CD4-positive, CD25-positive, alpha-beta regulatory T cell (primary cell): ENCODE measurements around the gene GCSH. TPM values are rescaled to one million over a fixed set of nuclear protein-coding genes. Genes with fewer than 3 reads are reported as not detected.
A peak's percentile ranks its signal among the peaks of the same experiment; 100 is the strongest.

Experiments
- ATAC-seq, 2 donors: fragments of 150-1000 bp; cut with Tn5 transposase; one replicate each; pipeline ENCODE4 v1.10.0; 2021; ENCODE audit warnings: low read depth in 2 of 2, moderate number of reproducible peaks in 2 of 2, moderate library complexity in 1 of 2
- DNase-seq, 3 donors: peaks; one replicate each; pipeline versions ENCODE4 v3.0.0 to v3.0.0-alpha.2; 2012 to 2022; ENCODE audit warnings: mixed read lengths in 1 of 3
- H3K27ac ChIP-seq: one replicate; pipeline ENCODE4 v1.7.0; 2013; ENCODE audit warnings: mild to moderate bottlenecking, low read length; ENCODE audit not compliant: insufficient read depth, poor library complexity, severe bottlenecking
- H3K27me3 ChIP-seq: one replicate; pipeline ENCODE4 v1.7.0; 2013; ENCODE audit warnings: low read length; ENCODE audit not compliant: control insufficient read depth, insufficient read depth
- H3K36me3 ChIP-seq: one replicate; pipeline ENCODE4 v1.7.0; 2013; ENCODE audit warnings: mild to moderate bottlenecking, low read length, moderate library complexity; ENCODE audit not compliant: control insufficient read depth, insufficient read depth
- H3K4me1 ChIP-seq: 2 replicates; pipeline ENCODE4 v1.7.0; 2013; ENCODE audit warnings: mild to moderate bottlenecking, low read length; ENCODE audit not compliant: insufficient read depth, control insufficient read depth, poor library complexity, severe bottlenecking
- H3K4me3 ChIP-seq: one replicate; pipeline ENCODE4 v1.7.0; 2013; ENCODE audit warnings: low read depth, mild to moderate bottlenecking, low read length, moderate library complexity
- H3K9me3 ChIP-seq, 2 experiments: 1 replicate in 1 of 2; 2 replicates in 1 of 2; pipeline ENCODE4 v1.7.0; 2013; ENCODE audit warnings: low read length in 2 of 2, mild to moderate bottlenecking in 1 of 2, moderate library complexity in 1 of 2; ENCODE audit not compliant: control insufficient read depth in 2 of 2
- H3K27ac Mint-ChIP-seq, 3 donors: one replicate each; pipeline ENCODE4 v1.8.0; 2020 to 2022; ENCODE audit warnings: mild to moderate bottlenecking in 3 of 3, mixed read lengths in 3 of 3, moderate library complexity in 2 of 3
- H3K27me3 Mint-ChIP-seq: one replicate; pipeline ENCODE4 v1.8.0; 2022; ENCODE audit warnings: mild to moderate bottlenecking, mixed read lengths
- H3K36me3 Mint-ChIP-seq: one replicate; pipeline ENCODE4 v1.8.0; 2020; ENCODE audit warnings: mixed read lengths
- H3K4me1 Mint-ChIP-seq, 4 donors: one replicate each; pipeline ENCODE4 v1.8.0; 2020 to 2022; ENCODE audit warnings: mixed read lengths in 4 of 4, mild to moderate bottlenecking in 1 of 4
- H3K4me3 Mint-ChIP-seq, 4 donors: one replicate each; pipeline ENCODE4 v1.8.0; 2020 to 2022; ENCODE audit warnings: mild to moderate bottlenecking in 4 of 4, mixed read lengths in 4 of 4, moderate library complexity in 3 of 4
- H3K9me3 Mint-ChIP-seq, 7 donors: one replicate each; pipeline ENCODE4 v1.8.0; 2020 to 2022; ENCODE audit warnings: mixed read lengths in 7 of 7, mild to moderate bottlenecking in 3 of 7, moderate library complexity in 2 of 7
- polyA plus RNA-seq, 4 donors: library from polyadenylated mRNA; unstranded; fragments of 300-500 nt; fragmentation: Illumina TruSeq; gene quantifications; one replicate each; pipeline ENCODE4 v1.2.3, GENCODE V29; 2021
- total RNA-seq: library from RNA; stranded (reverse); gene quantifications from one replicate; pipeline ENCODE4 v1.2.3, GENCODE V29; 2022

The GCSH gene
- total and polyA plus RNA-seq, 5 donors from 2014 or later, result 3.4 to 8.2 (median 6.3) TPM

DNA sequence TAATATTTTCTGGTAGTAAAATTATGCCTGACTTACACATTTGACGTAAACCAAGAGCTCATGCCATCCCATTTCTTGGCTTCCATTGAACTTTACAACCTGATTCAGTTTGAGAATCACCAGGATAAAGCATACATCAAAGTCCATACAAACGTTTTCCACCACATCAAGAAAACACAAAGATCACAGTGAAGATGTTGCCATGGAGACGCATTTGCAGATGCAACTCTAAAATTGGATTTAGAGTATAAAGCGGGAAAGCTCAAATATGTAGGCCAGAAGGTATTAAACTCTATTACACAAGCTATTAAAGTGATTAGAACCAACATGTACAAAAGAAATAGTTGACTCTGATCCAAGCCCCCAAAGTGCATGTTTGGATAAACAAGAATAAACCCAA lies 29.5 kb downstream of the GCSH start:
- DNase-seq (no peak), ATAC-seq (no peak)
- H3K9me3 Mint-ChIP-seq, result peaks cover 0 to 1% (median 0%) of the 10 kb centered on the region in 7 donors
- peaks cover under 1% of the 10 kb centered on the region for H3K27me3 ChIP-seq
- H3K4me1 Mint-ChIP-seq, result peaks cover 0 to 10% (median 0%) of the 10 kb centered on the region in 4 donors
- H3K4me3 Mint-ChIP-seq, result no peak overlapping the region
- H3K36me3 ChIP-seq, result no peaks in the 10 kb centered on the region
- no peak overlapping the region for H3K4me3 ChIP-seq
- H3K27ac ChIP-seq, result no peak overlapping the region
- H3K27ac Mint-ChIP-seq, result no peak overlapping the region
- H3K36me3 Mint-ChIP-seq, result no peaks in the 10 kb centered on the region
- peaks cover 13% of the 10 kb centered on the region for H3K27me3 Mint-ChIP-seq
- no peaks in the 10 kb centered on the region for H3K4me1 ChIP-seq
- no peaks in the 10 kb centered on the region for H3K9me3 ChIP-seq

DNA sequence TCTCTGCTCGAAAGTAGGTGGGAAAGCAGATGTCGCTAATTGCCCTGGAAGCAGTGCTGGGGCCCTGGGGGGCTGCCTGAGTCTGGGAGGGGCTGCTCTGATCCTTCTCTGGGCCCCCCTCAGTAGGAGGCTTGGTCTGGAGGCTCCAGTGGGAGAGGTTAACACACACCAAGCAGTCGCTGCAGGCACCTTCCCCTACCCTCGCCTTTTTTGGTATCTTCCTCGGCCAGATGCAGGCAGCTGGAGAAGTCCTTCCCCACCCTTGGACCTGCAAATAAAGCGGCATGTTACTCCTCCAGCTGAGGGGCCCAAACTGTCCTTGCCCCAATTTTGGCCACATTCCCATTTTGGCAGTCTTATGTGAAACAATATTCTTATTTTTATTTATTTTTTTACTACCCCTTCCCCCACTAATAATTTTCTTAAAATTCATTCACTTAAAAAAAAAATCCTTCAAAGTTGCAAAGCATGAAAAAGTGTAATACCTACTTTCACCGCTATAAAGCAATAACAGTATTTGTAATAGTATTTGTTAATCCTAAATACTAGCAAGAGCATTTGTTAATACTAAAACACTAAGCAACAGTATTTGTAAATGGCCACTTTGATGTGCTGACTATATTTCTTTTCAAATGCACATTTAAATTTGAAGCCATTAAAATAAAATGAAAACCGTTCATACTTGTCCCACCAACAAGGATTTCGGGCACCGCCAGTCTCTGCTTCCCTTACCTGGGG lies 34.2 kb downstream of the GCSH start:
- Mint-ChIP-seq H3K36me3 (no peaks in the 10 kb centered on the region), H3K4me3 (no peak overlapping the region), H3K4me1 (peaks cover 0 to 8% (median 0%) of the 10 kb centered on the region in 4 donors), H3K9me3 (peaks cover 0 to 2% (median 0%) of the 10 kb centered on the region in 7 donors), H3K27ac (no peak overlapping the region), H3K27me3 (peaks cover 9% of the 10 kb centered on the region)
- Histone ChIP-seq H3K27me3 (no peaks in the 10 kb centered on the region), H3K4me1 (no peaks in the 10 kb centered on the region), H3K4me3 (no peak overlapping the region), H3K9me3 (no peaks in the 10 kb centered on the region), H3K27ac (no peak overlapping the region), H3K36me3 (no peaks in the 10 kb centered on the region)
- ATAC-seq, result no peak
- no peak for DNase-seq

DNA sequence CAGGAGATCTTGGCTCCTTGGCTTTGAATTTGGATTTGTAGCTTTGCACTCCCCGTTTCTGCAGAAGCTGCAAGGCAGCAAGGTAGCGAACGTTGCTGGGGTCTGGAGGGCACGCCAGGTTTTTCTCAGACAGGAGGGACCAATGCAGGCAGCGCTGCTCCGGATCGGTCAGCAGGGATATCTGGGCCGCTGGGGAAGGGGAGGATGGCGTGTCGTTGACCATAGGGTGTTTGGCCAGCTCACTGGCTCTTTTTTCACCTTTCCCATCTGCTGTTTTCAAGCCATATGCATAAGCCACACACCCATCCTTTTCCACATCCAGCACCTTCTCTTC lies 34.9 kb downstream of the GCSH start:
- H3K4me1 ChIP-seq, result no peaks in the 10 kb centered on the region
- no peak overlapping the region for H3K27ac ChIP-seq
- Mint-ChIP-seq H3K27ac (no peak overlapping the region), H3K27me3 (peaks cover 8% of the 10 kb centered on the region), H3K36me3 (no peaks in the 10 kb centered on the region), H3K4me1 (peaks cover 0 to under 1% (median 0%) of the 10 kb centered on the region in 4 donors), H3K9me3 (peaks cover 0 to 2% (median 0%) of the 10 kb centered on the region in 7 donors), H3K4me3 (no peak overlapping the region)
- no peaks in the 10 kb centered on the region for H3K27me3 ChIP-seq
- no peaks in the 10 kb centered on the region for H3K9me3 ChIP-seq
- DNase-seq (no peak), ATAC-seq (no peak)
- H3K4me3 ChIP-seq, result no peak overlapping the region
- no peaks in the 10 kb centered on the region for H3K36me3 ChIP-seq

DNA sequence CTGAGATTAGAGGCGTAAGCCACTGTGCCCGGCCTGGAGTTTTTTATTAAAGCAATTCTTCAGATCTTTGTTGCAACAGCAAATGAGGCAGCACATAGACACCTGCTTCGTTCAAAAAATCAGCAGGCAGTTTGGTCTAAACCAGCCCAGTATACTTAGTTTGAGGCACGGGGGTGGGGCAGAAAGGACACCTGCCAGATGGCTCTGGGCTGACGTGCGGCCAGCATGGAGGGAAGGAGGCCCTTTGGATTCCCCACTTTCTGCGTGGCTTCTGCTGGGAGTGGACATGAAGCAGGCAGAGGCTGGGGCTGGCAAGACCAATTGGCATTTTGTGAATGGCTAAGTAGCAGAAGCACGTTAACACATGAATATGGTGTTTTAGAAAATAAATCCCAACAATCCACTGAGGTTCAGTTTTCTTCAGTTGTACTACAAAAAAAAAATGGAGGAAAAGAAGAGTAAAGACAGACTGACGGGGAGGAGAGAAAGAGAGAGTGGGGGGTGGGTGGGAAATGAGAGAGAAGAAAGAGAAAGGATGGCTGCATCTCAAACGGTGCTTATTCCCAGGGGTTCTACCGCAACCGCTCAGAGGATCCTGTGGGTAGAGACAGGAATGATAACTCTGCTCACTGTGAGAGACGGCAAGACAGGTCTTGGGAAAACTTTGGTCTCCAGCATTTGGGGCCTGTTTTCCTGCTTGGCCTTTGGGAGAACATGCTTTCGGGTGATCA lies 35.5 kb downstream of the GCSH start:
- ATAC-seq (no peak), DNase-seq (no peak)
- no peaks in the 10 kb centered on the region for H3K36me3 ChIP-seq
- no peaks in the 10 kb centered on the region for H3K4me1 Mint-ChIP-seq
- H3K27me3 ChIP-seq, result no peaks in the 10 kb centered on the region
- no peaks in the 10 kb centered on the region for H3K36me3 Mint-ChIP-seq
- H3K27ac Mint-ChIP-seq, result no peak overlapping the region
- no peak overlapping the region for H3K27ac ChIP-seq
- no peaks in the 10 kb centered on the region for H3K4me1 ChIP-seq
- no peak overlapping the region for H3K4me3 Mint-ChIP-seq
- peaks cover 0 to 2% (median 0%) of the 10 kb centered on the region in 7 donors for H3K9me3 Mint-ChIP-seq
- no peak overlapping the region for H3K4me3 ChIP-seq
- peaks cover 8% of the 10 kb centered on the region for H3K27me3 Mint-ChIP-seq
- H3K9me3 ChIP-seq, result no peaks in the 10 kb centered on the region

DNA sequence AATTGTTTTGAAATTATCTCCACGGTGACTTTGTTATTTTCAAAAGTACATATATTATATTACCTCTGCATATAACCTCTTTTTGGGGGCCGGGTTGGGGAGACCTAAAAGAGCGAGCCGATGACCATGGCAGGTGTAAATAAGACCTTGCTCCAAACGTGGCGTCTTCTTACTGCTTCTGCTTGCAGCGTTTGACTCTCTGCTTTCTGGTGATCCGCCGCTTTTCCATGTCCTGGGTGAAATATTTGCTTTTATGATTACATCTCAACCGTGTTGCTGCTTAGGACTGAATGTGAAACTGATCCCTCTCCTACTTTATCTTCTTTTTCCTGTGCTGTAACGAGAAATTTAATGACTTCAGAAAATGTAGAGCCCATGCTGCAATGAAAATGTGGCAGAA lies 42.4 kb downstream of the GCSH start:
- no peaks in the 10 kb centered on the region for H3K4me1 ChIP-seq
- ATAC-seq (no peak), DNase-seq (no peak)
- Mint-ChIP-seq H3K36me3 (peaks cover 8% of the 10 kb centered on the region), H3K4me3 (no peak overlapping the region), H3K4me1 (no peaks in the 10 kb centered on the region), H3K27me3 (no peaks in the 10 kb centered on the region), H3K27ac (no peak overlapping the region), H3K9me3 (peaks cover 1 to 19% (median 11%) of the 10 kb centered on the region in 7 donors)
- H3K9me3 ChIP-seq, result peaks cover 10 to 17% of the 10 kb centered on the region in 2 experiments
- no peaks in the 10 kb centered on the region for H3K36me3 ChIP-seq
- H3K4me3 ChIP-seq, result no peak overlapping the region
- no peak overlapping the region for H3K27ac ChIP-seq
- H3K27me3 ChIP-seq, result no peaks in the 10 kb centered on the region

DNA sequence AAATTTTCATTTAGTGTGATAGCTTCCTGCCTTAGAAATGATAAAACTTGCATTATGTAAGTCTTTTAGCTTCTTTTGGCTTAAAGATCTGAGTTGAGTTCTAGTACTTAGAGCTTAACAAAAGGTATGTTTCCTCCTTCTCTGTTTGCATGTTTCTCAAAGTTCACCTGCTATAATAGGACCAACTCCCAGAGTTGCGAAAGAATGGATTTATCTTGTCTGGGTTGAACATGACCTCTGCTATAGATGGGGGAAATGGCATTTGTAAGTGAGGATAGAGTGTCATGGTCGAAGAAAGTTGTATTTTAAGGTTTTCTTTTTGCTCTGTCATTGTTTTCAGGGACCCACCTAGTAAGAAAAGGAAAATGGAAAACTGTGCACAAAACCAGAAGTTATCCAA lies 53.4 kb downstream of the GCSH start:
- ATAC-seq, result no peak
- Mint-ChIP-seq H3K9me3 (peaks cover 0 to 2% (median 0%) of the 10 kb centered on the region in 7 donors), H3K27me3 (no peaks in the 10 kb centered on the region), H3K36me3 (peaks cover 43% of the 10 kb centered on the region), H3K27ac (peak overlapping the region in 1 of 3 donors; percentile 23), H3K4me3 (peak overlapping the region in 1 of 4 donors; percentile 1), H3K4me1 (peaks cover 4 to 29% (median 14%) of the 10 kb centered on the region in 4 donors)
- H3K36me3 ChIP-seq, result peaks cover 58% of the 10 kb centered on the region
- H3K27me3 ChIP-seq, result no peaks in the 10 kb centered on the region
- H3K4me1 ChIP-seq, result no peaks in the 10 kb centered on the region
- no peak overlapping the region for H3K4me3 ChIP-seq
- no peak for DNase-seq
- H3K27ac ChIP-seq, result no peak overlapping the region
- no peaks in the 10 kb centered on the region for H3K9me3 ChIP-seq

DNA sequence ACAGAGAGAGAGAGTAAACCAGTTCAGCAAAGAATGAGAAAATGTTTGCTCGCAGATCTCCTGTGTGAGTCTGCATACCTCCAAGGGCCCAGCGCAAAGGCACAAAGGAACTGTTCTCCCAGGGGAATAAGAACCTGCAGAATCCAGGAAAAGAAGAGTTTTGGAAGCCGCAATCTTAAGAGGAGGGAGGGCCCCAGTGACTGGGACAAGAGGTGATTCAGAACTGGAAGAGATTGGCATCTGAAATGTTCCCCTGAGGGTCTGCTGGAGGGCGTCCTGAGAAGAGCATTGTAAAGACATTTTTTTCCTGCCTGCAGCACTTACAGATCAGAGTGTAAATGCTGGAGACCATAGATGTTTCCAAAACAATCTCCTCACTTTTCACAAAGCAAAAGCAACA lies 54.5 kb downstream of the GCSH start:
- H3K4me1 Mint-ChIP-seq, result peaks cover 10 to 40% (median 25%) of the 10 kb centered on the region in 4 donors
- Histone ChIP-seq H3K36me3 (peaks cover 58% of the 10 kb centered on the region), H3K4me1 (peaks cover 11% of the 10 kb centered on the region), H3K9me3 (no peaks in the 10 kb centered on the region), H3K4me3 (no peak overlapping the region), H3K27ac (no peak overlapping the region), H3K27me3 (no peaks in the 10 kb centered on the region)
- peaks cover 43% of the 10 kb centered on the region for H3K36me3 Mint-ChIP-seq
- no peaks in the 10 kb centered on the region for H3K27me3 Mint-ChIP-seq
- H3K4me3 Mint-ChIP-seq, result peak overlapping the region in 1 of 4 donors; percentile 32
- no peak for DNase-seq
- no peak overlapping the region for H3K27ac Mint-ChIP-seq
- peaks cover 0 to 2% (median 0%) of the 10 kb centered on the region in 7 donors for H3K9me3 Mint-ChIP-seq
- ATAC-seq, result no peak
